Colonic mucosa (tissue), 4 donors: ENCODE data around the gene KIAA1217. TPM values are rescaled to one million over a fixed set of nuclear protein-coding genes. Genes with fewer than 3 reads are reported as not detected.

Source experiments
- DNase-seq: peaks from one replicate; pipeline ENCODE4 v3.0.0-alpha.2; 2020
- H3K27ac ChIP-seq: fragments of 200-600 bp; one replicate; pipeline ENCODE4 v1.8.0; 2021
- H3K27me3 ChIP-seq: fragments of 200-600 bp; one replicate; pipeline ENCODE4 v1.8.0; 2021
- H3K36me3 ChIP-seq: fragments of 200-600 bp; one replicate; pipeline ENCODE4 v1.8.0; 2021
- H3K4me1 ChIP-seq: fragments of 200-600 bp; one replicate; pipeline ENCODE4 v1.8.0; 2021; ENCODE audit warnings: mild to moderate bottlenecking
- H3K4me3 ChIP-seq: fragments of 200-600 bp; one replicate; pipeline ENCODE4 v1.8.0; 2021
- H3K9ac ChIP-seq, 2 donors: one replicate each; pipeline ENCODE4 v1.7.0; 2013; ENCODE audit warnings: control low read depth in 2 of 2, low read depth in 2 of 2, low read length in 2 of 2
- H3K9me3 ChIP-seq: fragments of 200-600 bp; one replicate; pipeline ENCODE4 v1.8.0; 2021
- intact Hi-C: fragments of 100-400 bp; cut with DNase I; formaldehyde crosslinking; loops from one replicate; pipeline ENCODE4 v1.14.1; 2022
- total RNA-seq, 2 donors: library from RNA; stranded (reverse); fragmentation: NEBNext Ultra II Directional in 1 of 2; extraction: Animal tissue kit (Norgen Biotek cat#: 25700) in 1 of 2; gene quantifications; one replicate each; pipeline ENCODE4 v1.2.1, GENCODE V29; 2021
- TF ChIP-seq, protein P1 (sequence below): fragments of 200-600 bp; IDR thresholded peaks from one replicate; pipeline ENCODE4 v1.8.0; 2022; ENCODE audit warnings: antibody characterized with exemption, mild to moderate bottlenecking
- donor health status: healthy.
- donor health status: DM: no; HTN: no; CAD: no.
- donor health status: DM: no; HTN: no; CAD: no.

Gene KIAA1217
- total RNA-seq, 2 donors from 2014 or later = 34.2 to 61.2 TPM

DNA sequence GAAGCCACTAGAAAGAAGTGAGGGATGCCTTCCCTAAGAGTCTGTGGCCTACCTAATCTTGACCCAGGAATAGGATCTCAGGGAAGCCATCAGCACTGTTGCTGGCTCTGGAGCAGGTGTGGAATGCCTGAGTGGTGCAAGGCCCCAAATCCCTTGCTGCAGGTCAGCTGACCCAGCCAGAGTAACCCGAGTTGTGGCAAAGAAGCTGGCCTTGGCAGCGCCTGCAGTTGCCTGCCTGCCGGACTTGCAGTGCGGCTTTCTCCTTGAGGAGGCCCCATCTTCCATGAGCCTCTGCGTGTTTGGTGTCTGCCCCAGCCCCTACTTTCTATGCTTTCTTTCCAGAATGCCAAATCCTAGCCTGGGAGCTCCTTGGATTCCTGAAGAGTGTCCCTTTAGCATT is 5.8 kb downstream of the KIAA1217 start:
- TF ChIP-seq, protein P1, sequence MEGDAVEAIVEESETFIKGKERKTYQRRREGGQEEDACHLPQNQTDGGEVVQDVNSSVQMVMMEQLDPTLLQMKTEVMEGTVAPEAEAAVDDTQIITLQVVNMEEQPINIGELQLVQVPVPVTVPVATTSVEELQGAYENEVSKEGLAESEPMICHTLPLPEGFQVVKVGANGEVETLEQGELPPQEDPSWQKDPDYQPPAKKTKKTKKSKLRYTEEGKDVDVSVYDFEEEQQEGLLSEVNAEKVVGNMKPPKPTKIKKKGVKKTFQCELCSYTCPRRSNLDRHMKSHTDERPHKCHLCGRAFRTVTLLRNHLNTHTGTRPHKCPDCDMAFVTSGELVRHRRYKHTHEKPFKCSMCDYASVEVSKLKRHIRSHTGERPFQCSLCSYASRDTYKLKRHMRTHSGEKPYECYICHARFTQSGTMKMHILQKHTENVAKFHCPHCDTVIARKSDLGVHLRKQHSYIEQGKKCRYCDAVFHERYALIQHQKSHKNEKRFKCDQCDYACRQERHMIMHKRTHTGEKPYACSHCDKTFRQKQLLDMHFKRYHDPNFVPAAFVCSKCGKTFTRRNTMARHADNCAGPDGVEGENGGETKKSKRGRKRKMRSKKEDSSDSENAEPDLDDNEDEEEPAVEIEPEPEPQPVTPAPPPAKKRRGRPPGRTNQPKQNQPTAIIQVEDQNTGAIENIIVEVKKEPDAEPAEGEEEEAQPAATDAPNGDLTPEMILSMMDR = no peak
- Histone ChIP-seq H3K9ac (peak overlapping the region in 1 of 2 donors; percentile 55), H3K9me3 (no peaks in the 10 kb centered on the region), H3K27me3 (no peaks in the 10 kb centered on the region), H3K27ac (peak overlapping the region; percentile 15), H3K4me3 (no peak overlapping the region), H3K36me3 (no peaks in the 10 kb centered on the region), H3K4me1 (peaks cover 5% of the 10 kb centered on the region)
- no peak for DNase-seq
- intact Hi-C loops = no loop called here

DNA sequence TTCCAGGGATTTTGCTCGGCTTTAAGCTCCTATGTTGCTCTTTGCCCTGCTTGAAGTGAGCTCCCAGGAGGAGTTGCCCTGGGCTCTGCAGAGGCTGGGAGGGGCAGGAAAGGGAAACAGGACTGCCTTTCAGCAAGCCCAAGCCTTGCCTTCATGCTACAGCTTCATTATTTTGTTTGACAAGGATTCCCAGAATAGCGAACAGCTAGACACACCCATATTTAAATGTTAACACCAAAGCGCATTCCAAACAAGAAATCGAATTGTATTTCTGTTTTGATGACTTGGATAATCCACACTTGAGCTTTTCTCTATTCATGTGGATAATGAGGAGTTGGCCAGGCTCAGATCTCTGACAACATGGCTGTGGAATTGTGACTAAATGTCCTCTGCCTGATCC is 6.3 kb downstream of the KIAA1217 start:
- Histone ChIP-seq H3K4me1 (peaks cover 5% of the 10 kb centered on the region), H3K9ac (peak overlapping the region in 1 of 2 donors; percentile 55), H3K9me3 (no peaks in the 10 kb centered on the region), H3K4me3 (no peak overlapping the region), H3K27ac (peak overlapping the region; percentile 15), H3K27me3 (no peaks in the 10 kb centered on the region), H3K36me3 (no peaks in the 10 kb centered on the region)
- DNase-seq = peak; percentile 69
- TF ChIP-seq, protein P1 = no peak
- intact Hi-C loops = no loop called here

- Histone ChIP-seq H3K4me1 (peaks cover 5% of the 10 kb centered on the region), H3K27ac (peak overlapping the region; percentile 15), H3K4me3 (no peak overlapping the region), H3K27me3 (no peaks in the 10 kb centered on the region), H3K36me3 (no peaks in the 10 kb centered on the region), H3K9ac (no peak overlapping the region), H3K9me3 (no peaks in the 10 kb centered on the region)
- intact Hi-C loops = no loop called here
- TF ChIP-seq, protein P1 = no peak
- no peak for DNase-seq
These were observed 6.7 kb downstream of the KIAA1217 start for GRCh38 chr10:24215603-24216002.

DNA sequence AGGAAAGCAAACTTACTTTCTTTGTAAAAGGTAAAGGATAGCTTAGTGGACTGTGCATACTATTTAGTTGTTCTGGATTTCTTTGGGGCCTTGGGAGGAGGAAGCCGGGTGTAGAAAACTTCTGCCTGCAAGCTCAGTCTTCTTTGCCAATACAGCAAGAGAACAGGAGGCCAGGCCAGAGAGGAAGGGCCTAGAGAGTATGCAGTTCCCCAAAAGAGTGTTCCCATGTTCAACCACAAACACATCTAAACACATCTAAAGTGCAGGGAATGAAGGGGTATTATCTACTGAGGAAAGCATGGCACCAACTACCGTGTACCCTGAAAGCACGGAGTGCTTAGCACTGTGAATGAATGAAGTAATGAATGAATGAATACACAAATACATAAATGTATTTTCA is 11.0 kb downstream of the KIAA1217 start:
- TF ChIP-seq, protein P1 = no peak
- intact Hi-C loops = no loop called here
- Histone ChIP-seq H3K4me3 (no peak overlapping the region), H3K4me1 (peaks cover 5% of the 10 kb centered on the region), H3K27ac (no peak overlapping the region), H3K9me3 (no peaks in the 10 kb centered on the region), H3K36me3 (no peaks in the 10 kb centered on the region), H3K27me3 (no peaks in the 10 kb centered on the region), H3K9ac (no peak overlapping the region)
- DNase-seq = no peak

DNA sequence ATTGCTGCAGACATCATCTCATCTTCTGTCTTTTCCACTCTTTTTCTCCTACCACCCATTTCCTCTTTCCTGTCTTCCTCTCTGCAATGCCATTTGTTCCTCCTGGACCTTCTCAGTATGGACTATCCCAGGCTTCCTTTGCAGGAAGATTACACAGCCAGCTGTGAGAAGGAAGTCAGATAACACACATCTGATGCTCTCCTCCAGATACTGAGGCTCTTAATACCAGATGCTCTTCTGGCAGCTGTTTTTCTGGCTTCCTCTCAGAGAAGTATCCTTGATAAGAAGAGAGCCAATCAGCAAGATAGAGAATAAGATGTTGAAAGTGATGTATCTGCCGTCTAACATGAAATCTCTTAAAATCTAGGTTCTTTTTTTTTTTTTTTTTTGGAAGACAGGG is 14.4 kb downstream of the KIAA1217 start:
- TF ChIP-seq, protein P1 = no peak
- Histone ChIP-seq H3K4me3 (no peak overlapping the region), H3K27ac (no peak overlapping the region), H3K4me1 (no peaks in the 10 kb centered on the region), H3K9ac (no peak overlapping the region), H3K36me3 (no peaks in the 10 kb centered on the region), H3K9me3 (no peaks in the 10 kb centered on the region), H3K27me3 (no peaks in the 10 kb centered on the region)
- intact Hi-C loops = no loop called here
- DNase-seq = no peak

- Histone ChIP-seq H3K36me3 (no peaks in the 10 kb centered on the region), H3K4me1 (no peaks in the 10 kb centered on the region), H3K4me3 (no peak overlapping the region), H3K9ac (no peak overlapping the region), H3K9me3 (no peaks in the 10 kb centered on the region), H3K27ac (no peak overlapping the region), H3K27me3 (no peaks in the 10 kb centered on the region)
- TF ChIP-seq, protein P1 = no peak
- intact Hi-C loops = no loop called here
- DNase-seq = no peak
These were observed 15.0 kb downstream of the KIAA1217 start for GRCh38 chr10:24223953-24224352.
